GM21423 (cell line): ENCODE results near the gene GSAP.
"Not testable (repeated sequence)": the region's sequence is repeated elsewhere in the genome, so short reads cannot be mapped to it uniquely, and the experiment has no call there.

Source experiments
- ATAC-seq: cut with Tn5 transposase; IDR thresholded peaks from one replicate; pipeline ENCODE4 v1.9.1; 2021; ENCODE audit warnings: mild to moderate bottlenecking, moderate library complexity; ENCODE audit not compliant: unreplicated experiment

Gene GSAP

GRCh38 chr7:77360969-77361368 lies 55.2 kb downstream of the GSAP start:
- no peak for ATAC-seq

- ATAC-seq: no peak
Observed at GRCh38 chr7:77360104-77360503, 56.0 kb downstream of the GSAP start.

DNA sequence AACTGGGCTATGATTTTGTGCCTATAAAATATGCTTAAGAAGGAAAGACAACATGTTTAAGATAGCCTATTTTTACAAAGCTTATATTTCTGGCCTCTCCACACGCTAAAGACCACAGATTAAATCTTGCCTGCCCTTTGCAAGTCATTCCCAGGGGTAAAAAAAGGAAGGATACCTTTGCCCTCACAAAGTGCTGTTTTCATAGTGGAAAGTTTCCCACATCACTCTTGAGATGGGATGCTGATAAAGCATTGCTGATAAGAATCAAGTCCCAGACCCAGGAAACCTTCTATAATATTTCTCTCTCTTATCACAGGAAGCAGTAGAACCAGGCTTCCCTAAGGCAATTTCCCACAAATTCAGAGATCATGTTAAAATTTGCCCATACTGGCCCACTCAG lies 56.5 kb downstream of the GSAP start:
- no peak for ATAC-seq

GRCh38 chr7:77354914-77355313 lies 61.2 kb downstream of the GSAP start:
- ATAC-seq: no peak

- ATAC-seq: no peak
Observed at GRCh38 chr7:77354484-77354883, 61.7 kb downstream of the GSAP start.

DNA sequence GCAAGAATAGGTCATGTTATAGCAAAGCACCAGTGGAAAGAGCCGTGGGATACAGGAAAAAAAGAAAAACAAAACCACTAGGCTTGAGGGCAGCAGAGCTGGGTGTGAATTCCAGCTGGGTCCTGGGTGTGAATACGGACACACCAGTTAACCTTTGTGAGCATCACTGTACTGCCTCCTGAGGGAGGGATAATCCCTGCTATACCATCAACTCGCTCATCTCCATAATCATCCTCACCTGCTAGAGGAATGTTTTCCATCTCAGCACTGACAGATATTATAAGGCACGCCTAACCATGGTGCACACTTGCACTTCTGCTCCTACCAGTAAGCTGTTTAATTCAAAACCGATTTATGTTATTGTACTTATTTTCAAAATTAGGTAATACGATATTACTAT lies 62.2 kb downstream of the GSAP start:
- ATAC-seq: no peak

DNA sequence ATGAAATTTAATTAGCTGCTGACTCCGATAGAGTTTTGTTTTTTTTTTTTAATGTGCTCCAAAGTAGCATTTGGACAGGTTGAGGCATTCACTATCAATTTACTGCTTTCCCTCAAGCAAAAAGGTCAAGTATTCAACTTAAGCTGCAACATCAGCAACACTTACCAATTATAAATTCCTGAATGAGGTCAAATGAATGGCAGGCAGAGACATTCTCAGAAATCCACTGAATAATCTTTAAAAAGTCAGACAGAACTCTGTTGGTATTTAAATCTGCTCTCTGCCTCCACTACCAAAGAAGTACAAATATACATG lies 62.8 kb downstream of the GSAP start:
- ATAC-seq: no peak

GRCh38 chr7:77352665-77353406 lies 63.3 kb downstream of the GSAP start:
- no peak for ATAC-seq

DNA sequence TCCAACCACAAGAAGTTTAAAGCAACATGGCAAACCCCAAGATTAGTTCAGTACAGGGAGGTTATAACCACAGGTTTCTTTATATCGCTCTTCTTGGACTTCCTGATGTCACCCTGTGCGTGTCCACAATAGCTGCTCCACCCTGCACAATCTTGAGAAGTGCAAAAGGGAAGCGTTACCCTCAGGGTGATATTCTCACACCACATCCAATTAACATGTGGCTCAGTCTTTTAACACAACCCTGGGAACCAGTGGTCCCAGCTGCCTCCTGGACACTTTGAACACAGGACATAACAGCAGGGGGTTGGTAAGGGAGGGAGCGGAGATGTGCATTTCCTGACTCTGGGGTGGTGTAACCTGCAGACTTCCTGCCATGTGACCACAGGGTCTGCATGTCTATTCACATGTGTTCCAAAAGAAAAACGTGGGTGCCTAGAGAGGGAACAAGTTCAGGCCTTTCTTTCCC lies 64.6 kb downstream of the GSAP start:
- peak; percentile 95 for ATAC-seq

- ATAC-seq: no peak
Observed at GRCh38 chr7:77349141-77349540, 67.0 kb downstream of the GSAP start.

DNA sequence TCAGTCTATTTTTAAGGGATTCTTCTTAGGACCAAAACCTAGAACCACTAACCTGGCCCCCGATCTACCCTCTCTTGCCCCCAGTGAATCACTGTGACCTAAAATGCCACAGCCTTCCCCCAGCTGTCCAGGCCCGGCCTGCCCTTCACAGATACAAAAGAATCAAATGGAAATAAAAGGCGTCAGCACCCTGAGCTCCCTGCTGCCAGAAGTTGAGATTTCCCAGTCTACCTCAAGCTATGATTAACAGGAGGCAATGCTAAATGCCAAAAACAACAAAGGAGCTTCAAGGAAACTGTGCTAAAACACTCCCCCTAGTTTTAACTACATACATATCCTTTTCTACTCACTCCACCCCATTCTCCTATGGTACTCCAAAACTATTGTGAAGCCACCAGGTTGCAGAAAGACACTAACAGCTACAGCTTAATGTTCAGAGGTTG lies 67.8 kb downstream of the GSAP start:
- no peak for ATAC-seq

GRCh38 chr7:77346441-77346840 lies 69.7 kb downstream of the GSAP start:
- ATAC-seq: no peak

DNA sequence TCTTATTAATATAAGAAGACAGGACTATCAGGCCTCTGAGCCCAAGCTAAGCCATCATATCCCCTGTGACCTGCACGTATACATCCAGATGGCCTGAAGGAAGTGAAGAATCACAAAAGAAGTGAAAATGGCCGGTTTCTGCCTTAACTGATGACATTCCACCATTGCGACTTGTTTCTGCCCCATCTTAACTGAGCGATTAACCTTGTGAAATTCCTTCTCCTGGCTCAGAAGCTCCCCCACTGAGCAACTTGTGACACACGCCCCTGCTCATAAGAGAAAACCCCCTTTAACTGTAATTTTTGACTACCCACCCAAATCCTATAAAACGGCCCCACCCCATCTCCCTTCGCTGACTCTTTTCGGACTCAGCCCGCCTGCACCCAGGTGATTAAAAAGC lies 70.7 kb downstream of the GSAP start:
- not testable (repeated sequence) for ATAC-seq

DNA sequence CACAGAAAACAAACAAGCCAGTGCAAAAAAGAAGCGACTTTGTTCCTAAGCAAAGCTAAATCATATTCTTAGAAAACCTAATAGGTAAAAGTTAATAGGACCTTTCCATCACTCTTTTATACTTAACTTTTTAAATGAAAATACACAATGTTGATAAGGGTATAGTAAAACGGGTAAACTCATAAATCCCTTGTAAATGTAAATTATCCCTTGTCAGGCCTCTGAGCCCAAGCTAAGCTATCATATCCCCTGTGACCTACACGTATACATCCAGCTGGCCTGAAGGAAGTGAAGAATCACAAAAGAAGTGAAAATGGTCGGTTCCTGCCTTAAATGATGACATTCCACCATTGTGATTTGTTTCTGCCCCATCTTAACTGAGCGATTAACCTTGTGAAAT lies 76.4 kb downstream of the GSAP start:
- ATAC-seq: no peak

DNA sequence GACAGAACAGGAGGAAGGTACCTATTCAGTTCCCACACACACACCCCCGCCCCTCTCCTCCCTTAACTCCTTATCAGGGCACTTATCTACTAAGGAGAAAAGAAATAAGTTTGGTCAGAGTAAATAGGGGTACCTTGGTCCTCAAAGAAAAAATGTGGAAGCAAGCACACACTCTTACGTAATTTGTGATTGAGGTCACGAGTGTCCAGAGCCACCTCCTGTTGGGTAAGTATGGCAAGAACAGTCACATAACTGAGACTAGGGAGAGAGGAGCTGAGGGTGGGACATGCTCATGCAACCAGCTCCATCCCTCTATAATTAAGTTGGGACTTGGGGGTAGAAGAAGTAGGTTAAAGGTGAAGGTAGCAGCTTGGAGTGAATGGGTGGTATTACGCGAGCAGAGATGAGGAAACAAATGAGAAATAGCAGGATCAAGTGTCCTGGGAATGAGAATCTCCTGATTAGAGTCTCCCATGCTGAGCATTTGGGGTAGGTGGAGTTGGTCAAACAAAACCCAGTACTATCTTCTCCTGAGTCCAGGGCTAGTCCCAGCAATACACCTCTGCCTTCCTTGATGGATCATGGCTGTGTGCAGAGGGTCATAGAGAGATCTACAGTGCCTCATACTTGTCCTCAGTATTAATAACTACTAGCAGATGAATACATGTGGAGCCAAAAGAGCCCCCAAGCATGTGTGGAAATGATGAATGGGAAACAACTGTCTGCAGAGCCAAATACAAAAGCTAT lies 77.1 kb downstream of the GSAP start:
- no peak for ATAC-seq

DNA sequence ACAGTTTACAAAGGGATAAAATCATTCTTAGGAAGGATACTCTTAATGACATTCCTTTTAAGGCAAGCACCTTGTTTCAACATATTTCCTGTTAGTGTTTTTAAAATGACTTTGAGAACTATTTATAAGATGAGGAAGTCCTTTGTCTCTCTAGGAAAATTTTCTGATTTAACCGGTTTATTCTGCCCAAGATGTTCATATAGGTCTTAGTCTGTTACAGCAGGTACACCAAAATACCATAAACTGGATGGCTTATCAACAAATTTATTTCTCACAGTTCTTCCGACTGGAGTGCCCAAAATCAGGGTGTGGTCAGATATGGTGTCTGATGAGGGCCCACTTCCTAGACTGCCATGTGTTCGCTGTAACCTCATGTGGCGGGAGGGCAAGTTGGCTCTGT lies 77.9 kb downstream of the GSAP start:
- no peak for ATAC-seq

- ATAC-seq: no peak
Observed at GRCh38 chr7:77337456-77337990, 78.6 kb downstream of the GSAP start.

- ATAC-seq: no peak
Observed at GRCh38 chr7:77335581-77335980, 80.6 kb downstream of the GSAP start.

DNA sequence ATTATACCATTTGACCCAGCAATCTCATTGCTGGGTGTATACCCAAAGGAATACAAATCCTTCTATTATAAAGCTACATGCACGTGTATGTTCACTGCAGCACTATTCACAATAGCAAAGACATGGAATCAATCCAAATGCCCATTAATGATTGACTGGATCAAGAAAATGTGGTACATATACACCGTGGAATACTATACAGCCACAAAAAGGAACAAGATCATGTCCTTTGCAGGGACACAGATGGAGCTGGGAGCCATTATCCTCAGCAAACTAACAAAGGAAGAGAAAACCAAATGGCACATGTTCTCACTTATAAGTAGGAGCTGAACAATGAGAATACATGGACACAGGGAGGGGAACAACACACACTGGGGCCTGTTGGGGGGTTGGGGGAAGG lies 82.1 kb downstream of the GSAP start:
- not testable (repeated sequence) for ATAC-seq

- ATAC-seq: peak; percentile 66
Observed at GRCh38 chr7:77331938-77332695, 84.0 kb downstream of the GSAP start.

DNA sequence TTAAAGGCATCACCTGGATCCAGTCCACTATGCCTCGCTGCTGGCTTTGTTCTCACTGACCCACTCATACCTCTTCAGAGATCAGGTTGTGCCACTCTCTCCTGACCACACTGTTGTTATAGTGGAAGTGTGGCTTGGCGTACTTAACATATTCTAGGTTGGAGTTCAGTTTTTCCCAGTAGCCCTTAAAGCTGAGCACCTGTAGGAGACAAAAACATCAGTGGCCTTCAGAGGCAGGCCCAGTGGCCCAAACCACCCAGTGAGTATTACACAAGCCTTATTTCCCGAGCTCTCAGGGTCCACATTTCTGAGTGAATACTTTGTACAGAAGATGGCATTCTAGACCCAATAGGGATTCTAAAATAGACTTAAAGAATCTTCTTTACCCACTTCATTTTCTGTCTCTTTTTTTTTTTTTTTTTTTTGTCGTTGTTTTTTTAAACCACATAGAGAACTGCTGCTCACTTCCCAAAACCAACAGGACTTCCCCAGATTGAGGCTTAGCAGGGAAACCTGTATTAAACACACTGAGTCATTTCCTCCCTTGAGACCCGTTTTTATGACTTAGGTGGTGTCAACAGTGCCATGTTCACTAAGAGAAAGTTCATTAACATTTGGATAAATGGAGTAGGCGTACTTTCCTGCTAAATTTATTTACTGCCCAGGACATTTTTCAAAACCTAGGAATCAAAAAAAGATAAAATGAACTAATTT lies 85.8 kb downstream of the GSAP start:
- peak; percentile 50 for ATAC-seq
